GM12878 (cell line): Measurements from ENCODE around the gene HOXD10.

Source experiments
- CBX3 ChIP-seq: fragments of 200-600 bp; sonication (generic); IDR thresholded peaks from 2 replicates; pipeline ENCODE4 v1.6.1; 2016; ENCODE audit warnings: low read depth, borderline replicate concordance
- ETV6 ChIP-seq, 2 experiments: fragments of 450-650 bp in 1 of 2; IDR thresholded peaks in 1 of 2; conservative IDR thresholded peaks in 1 of 2; 2 replicates each; pipeline ENCODE4 v1.6.1; 2014; ENCODE audit warnings: antibody characterized with exemption in 1 of 2, borderline replicate concordance in 1 of 2, low read depth in 1 of 2, mild to moderate bottlenecking in 1 of 2, moderate library complexity in 1 of 2
- HDGF ChIP-seq: fragments of 450-650 bp; IDR thresholded peaks from 2 replicates; pipeline ENCODE4 v1.6.1; 2016; ENCODE audit warnings: antibody characterized with exemption
- JUNB ChIP-seq: IDR thresholded peaks from 2 replicates; pipeline ENCODE4 v1.6.1; 2016; ENCODE audit warnings: antibody characterized with exemption, mild to moderate bottlenecking
- POLR2A ChIP-seq: IDR thresholded peaks from 2 replicates; pipeline ENCODE4 v1.6.1; 2011; ENCODE audit warnings: low read depth, mild to moderate bottlenecking, low read length
- RCOR1 ChIP-seq: conservative IDR thresholded peaks from 2 replicates; pipeline ENCODE4 v1.6.1; 2012; ENCODE audit warnings: low read depth, low read length, improper control_type of control experiment
- SMAD1 ChIP-seq: fragments of 450-650 bp; IDR thresholded peaks from 2 replicates; pipeline ENCODE4 v1.6.1; 2018; ENCODE audit warnings: mild to moderate bottlenecking, low read depth; ENCODE audit not compliant: partially characterized antibody
- STAT3 ChIP-seq: IDR thresholded peaks from 2 replicates; pipeline ENCODE4 v1.6.1; 2011; ENCODE audit warnings: low read depth, low read length, improper control_type of control experiment
- TF ChIP-seq, protein P1 (sequence below): IDR thresholded peaks from 2 replicates; pipeline ENCODE4 v1.6.1; 2012; ENCODE audit warnings: low read depth, low read length, improper control_type of control experiment
- TF ChIP-seq, protein P2 (sequence below), 3 experiments: IDR thresholded peaks in 2 of 3; conservative IDR thresholded peaks in 1 of 3; 2 replicates each; pipeline ENCODE4 v1.5.1; 2011; ENCODE audit warnings: low read depth in 3 of 3, low read length in 3 of 3, mild to moderate bottlenecking in 3 of 3, control low read depth in 2 of 3, moderate library complexity in 2 of 3, inconsistent platforms in 1 of 3, mixed read lengths in 1 of 3; ENCODE audit not compliant: control insufficient read depth in 2 of 3, insufficient read depth in 1 of 3; ENCODE audit errors: extremely low read depth in 1 of 3

DNA sequence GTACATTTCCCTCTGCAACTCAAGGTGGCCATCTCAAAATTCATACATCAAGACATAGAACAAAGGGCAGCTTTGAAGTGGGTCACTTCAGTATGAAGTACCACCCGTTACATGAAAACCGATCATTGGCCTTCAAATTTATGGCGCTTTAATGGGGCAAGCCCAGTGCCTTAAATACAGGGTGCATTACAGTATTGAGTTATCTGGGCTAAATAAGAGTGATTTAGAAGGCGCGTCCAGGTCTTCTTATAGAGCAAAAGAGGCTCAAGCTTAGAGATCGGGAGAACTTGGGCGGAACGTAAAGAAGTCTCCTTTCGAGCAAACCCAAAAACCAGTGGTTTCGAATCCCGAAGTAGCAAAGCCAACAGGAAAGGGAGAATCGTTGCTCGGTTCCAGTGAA is 47.6 kb downstream of the HOXD10 start:
- TF ChIP-seq JUNB (no peak), ETV6 (conservative IDR thresholded peaks at IDR 0.05 in 1 of 2, IDR thresholded peaks at IDR 0.05 in 1 of 2; ENCODE audit: borderline replicate concordance in 1 of 2, low read depth in 1 of 2) (no peak), CBX3 (no peak), SMAD1 (no peak), POLR2A (no peak), RCOR1 (no peak), STAT3 (no peak), HDGF (no peak)
- TF ChIP-seq, protein P1, sequence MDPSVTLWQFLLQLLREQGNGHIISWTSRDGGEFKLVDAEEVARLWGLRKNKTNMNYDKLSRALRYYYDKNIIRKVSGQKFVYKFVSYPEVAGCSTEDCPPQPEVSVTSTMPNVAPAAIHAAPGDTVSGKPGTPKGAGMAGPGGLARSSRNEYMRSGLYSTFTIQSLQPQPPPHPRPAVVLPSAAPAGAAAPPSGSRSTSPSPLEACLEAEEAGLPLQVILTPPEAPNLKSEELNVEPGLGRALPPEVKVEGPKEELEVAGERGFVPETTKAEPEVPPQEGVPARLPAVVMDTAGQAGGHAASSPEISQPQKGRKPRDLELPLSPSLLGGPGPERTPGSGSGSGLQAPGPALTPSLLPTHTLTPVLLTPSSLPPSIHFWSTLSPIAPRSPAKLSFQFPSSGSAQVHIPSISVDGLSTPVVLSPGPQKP, result no peak
- TF ChIP-seq, protein P2, sequence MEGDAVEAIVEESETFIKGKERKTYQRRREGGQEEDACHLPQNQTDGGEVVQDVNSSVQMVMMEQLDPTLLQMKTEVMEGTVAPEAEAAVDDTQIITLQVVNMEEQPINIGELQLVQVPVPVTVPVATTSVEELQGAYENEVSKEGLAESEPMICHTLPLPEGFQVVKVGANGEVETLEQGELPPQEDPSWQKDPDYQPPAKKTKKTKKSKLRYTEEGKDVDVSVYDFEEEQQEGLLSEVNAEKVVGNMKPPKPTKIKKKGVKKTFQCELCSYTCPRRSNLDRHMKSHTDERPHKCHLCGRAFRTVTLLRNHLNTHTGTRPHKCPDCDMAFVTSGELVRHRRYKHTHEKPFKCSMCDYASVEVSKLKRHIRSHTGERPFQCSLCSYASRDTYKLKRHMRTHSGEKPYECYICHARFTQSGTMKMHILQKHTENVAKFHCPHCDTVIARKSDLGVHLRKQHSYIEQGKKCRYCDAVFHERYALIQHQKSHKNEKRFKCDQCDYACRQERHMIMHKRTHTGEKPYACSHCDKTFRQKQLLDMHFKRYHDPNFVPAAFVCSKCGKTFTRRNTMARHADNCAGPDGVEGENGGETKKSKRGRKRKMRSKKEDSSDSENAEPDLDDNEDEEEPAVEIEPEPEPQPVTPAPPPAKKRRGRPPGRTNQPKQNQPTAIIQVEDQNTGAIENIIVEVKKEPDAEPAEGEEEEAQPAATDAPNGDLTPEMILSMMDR (IDR thresholded peaks at IDR 0.05 in 2 of 3, conservative IDR thresholded peaks at IDR 0.05 in 1 of 3; ENCODE audit: control insufficient read depth in 2 of 3, extremely low read depth in 1 of 3, insufficient read depth in 1 of 3, low read depth in 3 of 3, low read length in 3 of 3), result no peak
